LNCaP clone FGC (cell line): ENCODE results near the gene PRKG1.

Experiments
- DNase-seq: peaks from one replicate; pipeline ENCODE4 v3.0.0-alpha.2; 2011; ENCODE audit warnings: low read depth
- H3K4me3 ChIP-seq: 2 replicates; pipeline ENCODE4 v1.5.1; 2011; ENCODE audit warnings: mild to moderate bottlenecking, low read depth, low read length, control low read depth
- TF ChIP-seq, protein P1 (sequence below): IDR thresholded peaks from 2 replicates; pipeline ENCODE4 v1.5.1; 2012; ENCODE audit warnings: mild to moderate bottlenecking; ENCODE audit not compliant: control insufficient read depth, insufficient read depth; ENCODE audit errors: extremely low read depth

PRKG1 gene

DNA sequence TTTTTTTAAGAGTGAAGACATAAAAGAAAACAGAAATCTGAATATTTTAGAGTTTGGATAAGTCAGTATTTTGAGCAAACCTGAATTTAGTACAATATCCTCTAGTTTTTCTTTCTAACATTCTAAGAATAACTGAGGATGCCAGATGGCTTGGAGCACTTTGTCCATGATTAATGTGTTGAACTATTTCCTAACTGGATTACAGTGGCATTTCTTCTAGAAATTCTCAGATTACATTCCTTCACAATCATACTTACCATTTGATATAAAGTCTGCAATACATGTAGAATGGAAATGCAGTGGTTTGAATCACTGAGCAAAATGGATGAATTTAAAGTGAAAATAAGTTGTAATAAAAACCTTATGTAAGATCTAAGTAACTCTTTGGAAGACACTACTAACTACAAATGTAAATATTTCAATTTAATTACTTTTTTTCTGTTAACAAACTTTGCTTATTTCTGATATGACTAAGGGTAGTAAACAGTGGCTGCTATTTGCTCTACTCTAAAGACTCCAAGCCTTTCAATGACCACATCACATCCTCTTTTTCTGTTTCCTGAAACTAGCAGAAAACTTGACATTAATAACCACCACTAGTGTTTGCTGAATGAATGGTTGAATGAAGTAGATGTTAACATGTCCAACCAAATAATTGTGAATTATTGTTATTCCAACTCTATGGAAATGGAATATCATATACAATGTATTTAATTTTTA, 102.8 kb downstream of the PRKG1 start:
- TF ChIP-seq, protein P1, sequence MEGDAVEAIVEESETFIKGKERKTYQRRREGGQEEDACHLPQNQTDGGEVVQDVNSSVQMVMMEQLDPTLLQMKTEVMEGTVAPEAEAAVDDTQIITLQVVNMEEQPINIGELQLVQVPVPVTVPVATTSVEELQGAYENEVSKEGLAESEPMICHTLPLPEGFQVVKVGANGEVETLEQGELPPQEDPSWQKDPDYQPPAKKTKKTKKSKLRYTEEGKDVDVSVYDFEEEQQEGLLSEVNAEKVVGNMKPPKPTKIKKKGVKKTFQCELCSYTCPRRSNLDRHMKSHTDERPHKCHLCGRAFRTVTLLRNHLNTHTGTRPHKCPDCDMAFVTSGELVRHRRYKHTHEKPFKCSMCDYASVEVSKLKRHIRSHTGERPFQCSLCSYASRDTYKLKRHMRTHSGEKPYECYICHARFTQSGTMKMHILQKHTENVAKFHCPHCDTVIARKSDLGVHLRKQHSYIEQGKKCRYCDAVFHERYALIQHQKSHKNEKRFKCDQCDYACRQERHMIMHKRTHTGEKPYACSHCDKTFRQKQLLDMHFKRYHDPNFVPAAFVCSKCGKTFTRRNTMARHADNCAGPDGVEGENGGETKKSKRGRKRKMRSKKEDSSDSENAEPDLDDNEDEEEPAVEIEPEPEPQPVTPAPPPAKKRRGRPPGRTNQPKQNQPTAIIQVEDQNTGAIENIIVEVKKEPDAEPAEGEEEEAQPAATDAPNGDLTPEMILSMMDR, result no peak
- H3K4me3 ChIP-seq, result no peak overlapping the region
- DNase-seq, result no peak

DNA sequence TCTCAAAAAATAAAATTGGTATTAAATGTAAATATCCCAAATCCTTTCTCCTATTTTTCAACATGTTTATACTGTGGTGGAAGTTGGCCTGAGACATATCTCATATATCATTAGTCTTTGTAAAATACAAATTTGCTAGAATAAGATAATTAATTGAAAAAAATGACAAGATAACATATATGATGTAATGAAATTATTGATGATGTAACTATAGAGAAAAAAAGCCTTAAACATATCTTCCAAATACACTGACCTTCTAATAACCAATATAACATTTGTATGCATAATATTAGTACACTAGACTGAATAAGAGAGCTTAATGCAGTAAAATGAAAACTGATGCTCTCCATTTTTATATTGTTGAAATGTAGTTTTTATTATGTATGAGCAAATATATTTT, 104.3 kb downstream of the PRKG1 start:
- no peak overlapping the region for H3K4me3 ChIP-seq
- TF ChIP-seq, protein P1, result no peak
- DNase-seq, result no peak

DNA sequence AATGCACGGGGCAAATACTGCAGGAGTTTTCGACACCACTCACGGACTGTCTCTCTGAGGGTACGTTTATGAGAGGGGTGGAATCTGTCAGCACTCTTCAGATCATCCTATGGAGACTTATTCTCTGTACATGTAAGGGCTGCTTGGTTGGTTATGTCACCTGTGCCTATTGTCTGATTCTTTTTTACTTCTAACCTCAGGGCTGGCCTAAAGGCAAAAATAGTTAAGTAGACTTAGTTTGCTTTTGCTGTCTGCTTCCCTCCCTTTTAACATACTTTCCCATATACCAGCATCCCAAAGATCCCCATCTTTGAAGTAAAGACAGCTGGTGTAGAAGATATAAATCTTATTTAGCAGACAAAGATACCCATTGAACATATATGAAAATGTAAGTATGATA, 105.9 kb downstream of the PRKG1 start:
- H3K4me3 ChIP-seq, result no peak overlapping the region
- DNase-seq, result no peak
- TF ChIP-seq, protein P1, result no peak

DNA sequence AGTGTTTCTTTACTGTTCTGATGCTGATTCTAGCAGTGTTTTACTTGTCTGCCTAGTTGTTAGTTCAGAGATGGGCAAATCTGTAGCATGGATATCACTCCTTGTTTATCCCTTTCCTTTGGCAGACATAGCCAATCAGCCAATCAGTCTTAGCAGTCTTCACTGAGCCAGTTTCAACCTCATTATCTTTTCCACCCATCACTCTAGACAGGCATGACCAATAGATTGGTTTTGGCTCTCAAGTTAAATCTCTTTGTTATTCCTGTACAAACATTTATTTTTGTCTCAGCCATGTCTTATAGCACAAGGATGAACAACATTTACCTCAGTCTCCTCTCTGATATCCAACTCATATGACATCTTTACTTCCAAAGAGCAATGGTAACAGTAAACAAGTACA, 109.5 kb downstream of the PRKG1 start:
- DNase-seq, result no peak
- no peak overlapping the region for H3K4me3 ChIP-seq
- TF ChIP-seq, protein P1, result no peak

DNA sequence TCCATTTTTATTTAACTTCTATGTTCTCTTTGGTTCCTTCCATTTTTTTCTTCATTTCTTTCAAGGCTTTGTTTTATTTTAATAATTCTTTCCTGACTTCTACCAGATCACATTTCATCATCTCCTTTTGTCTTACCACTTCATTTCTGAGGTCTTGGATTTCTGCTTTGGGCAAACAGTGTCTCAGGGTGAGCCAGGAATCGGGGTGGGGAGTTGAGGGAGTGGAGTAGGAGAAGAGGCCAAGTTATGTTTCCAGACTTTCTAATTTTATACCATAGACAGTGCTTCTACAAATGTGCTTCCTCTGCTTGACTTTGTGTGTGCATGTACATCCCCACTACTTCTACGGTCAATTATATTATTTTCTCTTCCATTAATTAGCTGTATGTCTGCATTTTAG, 112.1 kb downstream of the PRKG1 start:
- no peak overlapping the region for H3K4me3 ChIP-seq
- DNase-seq, result no peak
- TF ChIP-seq, protein P1, result no peak

DNA sequence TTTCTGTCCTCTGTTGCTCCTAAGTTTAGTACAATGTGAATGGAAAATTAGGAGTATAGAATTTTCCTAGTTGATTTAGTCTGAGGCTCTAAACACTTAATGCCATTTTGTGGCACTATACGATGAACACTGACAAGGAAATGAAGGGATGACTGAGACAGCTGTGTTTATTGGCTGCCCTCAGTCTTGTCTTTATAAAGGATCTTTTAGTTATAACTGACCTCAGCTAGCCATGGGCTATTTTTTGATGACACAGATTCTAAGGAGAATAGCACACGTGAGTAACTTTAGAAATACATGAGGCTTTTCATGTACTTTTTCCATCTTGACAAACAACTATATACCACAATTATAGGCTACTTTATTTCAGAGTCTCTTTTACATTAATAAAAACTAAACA, 113.7 kb downstream of the PRKG1 start:
- TF ChIP-seq, protein P1, result no peak
- H3K4me3 ChIP-seq, result no peak overlapping the region
- no peak for DNase-seq

DNA sequence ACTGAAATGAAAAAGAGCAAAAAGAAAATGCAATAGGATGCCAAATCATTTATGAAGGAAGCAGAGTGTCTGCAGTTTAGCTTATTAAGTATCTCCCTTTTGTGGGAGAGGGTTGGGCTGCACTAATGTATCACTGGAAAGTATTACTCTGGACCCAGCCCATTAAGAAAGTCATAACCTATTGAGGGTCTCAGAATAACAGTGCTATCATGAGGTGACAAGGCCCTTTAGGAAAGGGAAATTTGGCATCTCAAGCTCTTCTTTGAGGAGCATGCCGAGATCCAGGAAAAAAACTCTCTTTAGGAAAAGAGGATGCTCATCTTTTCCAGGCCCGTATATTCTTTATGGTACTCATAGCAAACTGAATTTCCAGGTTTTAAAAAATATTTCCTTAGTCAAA, 114.6 kb downstream of the PRKG1 start:
- no peak for DNase-seq
- no peak overlapping the region for H3K4me3 ChIP-seq
- TF ChIP-seq, protein P1, result no peak
